Astrocyte of the spinal cord (primary cell): ENCODE results near the gene EVL.
"Not testable (repeated sequence)": the region's sequence is repeated elsewhere in the genome, so short reads cannot be mapped to it uniquely, and the experiment has no call there.

Experiments
- DNase-seq: peaks from one replicate; pipeline ENCODE4 v3.0.0; 2011; ENCODE audit warnings: low read depth, low spot score
- H3K4me3 ChIP-seq: 2 replicates; pipeline ENCODE4 v1.5.1; 2011; ENCODE audit warnings: low read depth, mild to moderate bottlenecking, low read length, moderate library complexity
- CTCF ChIP-seq: IDR thresholded peaks from 2 replicates; pipeline ENCODE4 v1.5.1; 2012; ENCODE audit warnings: low read depth, mild to moderate bottlenecking, low read length, inconsistent platforms
- in situ Hi-C: cut with HindIII; loops from 2 replicates; pipeline ENCODE4 v1.10.0; 2017; ENCODE audit warnings: low sequenced_read_pairs

EVL gene

GRCh38 chr14:100176811-100177327 lies 111.6 kb downstream of the EVL start:
- in situ Hi-C loops, result no loop called here
- TF ChIP-seq CTCF, result no peak
- DNase-seq, result no peak
- H3K4me3 ChIP-seq, result no peak overlapping the region

- no peak overlapping the region for H3K4me3 ChIP-seq
- no peak for TF ChIP-seq CTCF
- in situ Hi-C loops, result no loop called here
- DNase-seq, result no peak
These were observed 113.5 kb downstream of the EVL start for GRCh38 chr14:100178691-100179090.

- in situ Hi-C loops, DNase-seq, H3K4me3 ChIP-seq: not testable (repeated sequence)
These were observed 115.4 kb downstream of the EVL start for GRCh38 chr14:100180671-100181070.

GRCh38 chr14:100181876-100182551 lies 116.8 kb downstream of the EVL start:
- H3K4me3 ChIP-seq, DNase-seq, in situ Hi-C loops: not testable (repeated sequence)

GRCh38 chr14:100187247-100187833 lies 122.1 kb downstream of the EVL start:
- TF ChIP-seq CTCF, result no peak
- in situ Hi-C loops, result no loop called here
- no peak for DNase-seq
- no peak overlapping the region for H3K4me3 ChIP-seq

- H3K4me3 ChIP-seq, result no peak overlapping the region
- no peak for DNase-seq
- TF ChIP-seq CTCF, result no peak
- in situ Hi-C loops, result no loop called here
These were observed 123.3 kb downstream of the EVL start for GRCh38 chr14:100188392-100189030.

GRCh38 chr14:100190126-100190525 lies 124.9 kb downstream of the EVL start:
- in situ Hi-C loops, result no loop called here
- no peak for TF ChIP-seq CTCF
- DNase-seq, result no peak
- no peak overlapping the region for H3K4me3 ChIP-seq
